NCI-H187 treated with DMSO at 0.1 percent for 48 hours (cell line): ENCODE results near the gene SIN3B.

Source experiments
- DNase-seq: peaks from one replicate; lab custom pipeline; 2025; lab: John Stamatoyannopoulos, UW

SIN3B gene

DNA sequence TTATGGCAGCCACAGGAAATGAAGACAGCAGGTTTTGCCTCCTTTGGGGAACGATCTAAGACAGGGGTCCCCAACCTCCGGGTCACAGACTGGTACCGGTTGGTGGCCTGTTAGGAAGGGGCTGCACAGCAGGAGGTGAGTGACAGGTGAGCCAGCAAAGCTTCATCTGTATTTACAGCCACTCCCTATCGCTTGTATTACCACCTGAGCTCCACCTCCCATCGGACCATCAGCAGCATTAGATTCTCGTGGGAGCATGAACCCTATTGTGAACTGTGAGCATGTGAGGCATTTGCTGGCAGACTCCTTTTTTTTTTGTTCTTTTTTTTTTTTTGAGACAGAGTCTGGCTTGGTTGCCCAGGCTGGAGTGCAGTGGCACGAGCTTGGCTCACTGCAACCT is 81.8 kb downstream of the SIN3B start:
- DNase-seq = no peak

DNA sequence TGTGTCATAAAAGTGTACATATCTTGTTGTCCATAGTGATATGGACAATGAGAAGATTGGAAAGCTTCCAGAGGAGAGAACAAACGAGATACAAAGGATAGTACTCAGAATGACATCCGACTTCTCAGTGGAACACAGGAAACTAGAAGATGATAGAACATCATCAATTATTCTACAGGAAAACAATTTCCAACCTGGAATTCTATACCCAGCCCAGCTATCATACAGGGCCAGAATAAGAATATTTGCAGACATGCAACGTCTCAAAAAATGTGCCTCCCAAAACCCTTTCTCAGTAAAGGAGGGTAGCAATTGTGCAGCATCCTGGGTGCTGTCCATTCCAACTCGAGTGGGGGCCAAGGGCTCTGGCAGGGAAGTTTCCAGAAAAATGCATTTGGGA is 83.6 kb downstream of the SIN3B start:
- DNase-seq = no peak

DNA sequence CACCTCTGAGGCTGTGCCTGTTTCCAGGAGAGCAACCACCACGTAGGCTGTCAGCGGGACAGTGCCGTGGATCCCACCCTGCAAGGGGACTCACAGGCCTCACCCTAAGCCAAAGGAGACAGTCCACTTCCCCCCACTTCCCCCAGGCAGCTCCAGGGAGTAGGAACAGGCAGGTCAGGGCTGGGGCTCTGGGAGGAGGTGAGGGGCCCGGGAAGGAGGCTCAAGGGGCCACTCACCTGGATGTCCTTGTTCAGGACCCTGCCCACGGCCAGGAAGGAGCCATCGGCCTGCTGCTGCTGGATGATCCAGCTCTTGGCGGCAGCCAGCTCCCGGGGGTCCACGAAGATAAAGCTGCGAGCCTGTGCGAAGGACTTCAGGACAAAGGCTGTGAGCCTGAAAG is 85.2 kb downstream of the SIN3B start:
- DNase-seq = no peak

GRCh38 chr19:16915135-16915534 is 85.9 kb downstream of the SIN3B start:
- DNase-seq = no peak

DNA sequence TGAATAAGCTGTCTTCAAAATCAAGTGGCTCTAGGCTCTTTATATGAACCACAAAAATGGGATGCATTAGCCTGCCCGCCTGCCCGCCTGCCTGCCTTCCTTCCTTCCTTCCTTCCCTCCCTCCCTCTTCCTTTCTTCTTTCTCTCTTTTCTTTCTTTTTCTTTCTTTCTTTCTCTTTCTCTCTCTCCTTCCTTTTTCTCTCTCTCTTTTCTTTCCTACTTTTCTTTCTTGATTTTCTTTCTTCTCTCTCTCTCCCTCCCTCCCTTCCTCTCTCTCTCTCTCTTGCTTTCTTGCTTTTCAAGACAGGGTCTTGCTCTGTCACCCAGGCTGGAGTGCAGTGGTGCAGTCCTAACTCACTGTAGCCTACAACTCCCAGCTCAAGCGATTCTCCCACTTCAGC is 86.5 kb downstream of the SIN3B start:
- DNase-seq = no peak

DNA sequence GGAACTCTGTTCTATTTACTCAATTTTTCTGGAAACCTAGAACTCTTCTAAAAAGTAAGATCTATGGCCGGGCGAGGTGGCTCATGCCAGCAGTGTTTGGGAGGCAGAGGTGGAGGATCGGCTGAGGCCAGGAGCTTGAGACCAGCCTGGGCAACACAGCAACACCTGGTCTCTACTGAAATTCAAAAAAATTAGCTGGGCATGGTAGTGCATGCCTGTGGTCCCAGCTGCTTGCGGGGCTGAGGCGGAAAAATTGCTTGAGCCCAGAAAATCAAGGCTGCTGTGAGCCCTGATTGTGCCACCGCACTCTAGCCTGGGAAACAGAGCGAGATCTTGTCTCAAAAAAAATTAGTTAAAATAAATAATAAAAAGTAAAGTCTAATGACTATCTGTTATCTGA is 88.2 kb downstream of the SIN3B start:
- no peak for DNase-seq

- DNase-seq = no peak
These were observed 90.3 kb downstream of the SIN3B start for GRCh38 chr19:16919496-16919895.

GRCh38 chr19:16920816-16921529 is 91.8 kb downstream of the SIN3B start:
- no peak for DNase-seq

DNA sequence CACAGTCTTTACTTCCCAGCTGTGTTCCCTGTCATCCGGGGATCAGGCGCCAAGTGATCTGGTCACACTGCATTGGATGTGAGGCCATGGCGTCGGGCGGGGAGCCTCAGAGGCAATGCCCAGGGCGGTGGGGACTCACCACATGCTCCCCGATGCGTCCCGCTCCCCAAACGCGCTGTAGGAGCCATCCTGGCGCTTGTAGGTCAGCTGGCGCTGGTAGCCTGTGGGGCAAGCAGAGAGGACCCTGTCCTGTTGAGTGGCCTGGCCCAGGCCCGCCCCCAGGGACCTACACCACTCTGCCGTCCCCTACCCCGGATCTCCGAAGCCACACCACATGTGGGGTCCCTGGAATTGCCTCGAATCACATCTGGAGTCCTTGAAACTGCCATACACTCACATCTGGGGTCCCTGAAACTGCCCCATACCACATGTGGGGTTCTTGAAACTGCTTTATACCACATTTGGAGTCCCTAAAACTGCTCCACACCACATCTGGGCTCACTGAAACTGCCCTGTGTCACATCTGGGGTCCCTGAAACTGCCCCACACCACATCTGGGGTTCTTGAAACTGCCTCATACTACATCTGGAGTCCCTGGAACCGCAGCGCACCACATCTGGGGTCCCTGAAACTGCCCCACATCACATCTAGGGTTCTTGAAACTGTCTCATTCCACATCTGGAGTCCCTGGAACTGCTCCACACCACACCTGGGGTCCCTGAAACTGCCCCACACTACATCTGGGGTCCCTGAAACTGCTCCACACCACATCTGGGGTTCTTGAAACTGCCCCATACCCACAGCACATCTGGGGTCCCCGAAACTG is 92.8 kb downstream of the SIN3B start:
- no peak for DNase-seq

DNA sequence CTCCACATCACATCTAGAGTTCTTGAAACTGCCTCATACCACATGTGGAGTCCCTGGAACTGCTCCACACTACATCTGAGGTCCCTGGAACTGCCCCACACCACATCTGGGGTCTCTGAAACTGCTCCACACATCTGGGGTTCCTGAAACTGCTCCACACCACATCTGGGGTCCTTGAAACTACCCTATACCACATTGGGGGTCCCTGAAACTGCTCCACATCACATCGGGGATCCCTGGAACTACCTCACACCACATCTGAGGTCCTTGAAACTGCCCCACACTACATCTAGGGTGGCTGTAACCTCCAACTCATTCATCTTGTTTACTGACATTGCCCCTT is 93.4 kb downstream of the SIN3B start:
- no peak for DNase-seq

- DNase-seq = no peak
These were observed 93.8 kb downstream of the SIN3B start for GRCh38 chr19:16922949-16923348.

GRCh38 chr19:16927883-16928282 is 98.7 kb downstream of the SIN3B start:
- DNase-seq = no peak

GRCh38 chr19:16928351-16928750 is 99.2 kb downstream of the SIN3B start:
- no peak for DNase-seq

DNA sequence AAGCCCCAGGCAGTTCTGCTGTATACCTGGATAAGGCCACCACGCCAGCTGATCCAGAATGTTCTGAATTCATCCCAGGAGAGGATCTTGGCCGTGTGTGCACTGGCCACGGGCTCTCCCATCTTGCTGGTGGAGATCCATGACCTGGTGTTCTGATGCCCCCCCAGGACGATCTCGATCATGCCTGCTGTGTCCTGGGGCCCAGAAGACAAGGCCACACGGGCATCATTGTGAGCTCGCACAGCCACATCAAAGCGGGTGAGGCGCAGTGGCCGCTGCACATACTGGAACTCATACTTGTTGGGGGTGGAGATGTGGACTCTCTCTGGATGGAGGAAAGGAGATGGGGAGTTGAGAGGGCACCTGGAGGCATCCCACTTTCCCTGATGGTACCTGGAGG is 99.7 kb downstream of the SIN3B start:
- DNase-seq = no peak
